IPS-20b (cell line): ENCODE results near the gene STRA6.

ENCODE experiments used
- H3K27ac ChIP-seq: one replicate; pipeline ENCODE4 v1.5.1; 2013; ENCODE audit warnings: low read length
- H3K27me3 ChIP-seq: 2 replicates; pipeline ENCODE4 v1.6.1; 2013; ENCODE audit warnings: mild to moderate bottlenecking, low read length, inconsistent platforms; ENCODE audit not compliant: insufficient read depth
- H3K36me3 ChIP-seq: 2 replicates; pipeline ENCODE4 v1.6.1; 2013; ENCODE audit warnings: low read depth, mild to moderate bottlenecking, inconsistent platforms, low read length, moderate library complexity; ENCODE audit not compliant: insufficient read depth
- H3K4me1 ChIP-seq: 2 replicates; pipeline ENCODE4 v1.6.1; 2013; ENCODE audit warnings: mild to moderate bottlenecking, control low read depth, inconsistent platforms, low read length, moderate library complexity; ENCODE audit not compliant: insufficient read depth
- H3K4me3 ChIP-seq: 2 replicates; pipeline ENCODE4 v1.5.1; 2013; ENCODE audit warnings: mild to moderate bottlenecking, low read length, inconsistent platforms
- H3K9ac ChIP-seq: 2 replicates; pipeline ENCODE4 v1.6.1; 2013; ENCODE audit warnings: low read depth, mild to moderate bottlenecking, inconsistent platforms, low read length, moderate library complexity
- H3K9me3 ChIP-seq: 2 replicates; pipeline ENCODE4 v1.6.1; 2013; ENCODE audit warnings: mild to moderate bottlenecking, low read depth, low read length, inconsistent platforms; ENCODE audit not compliant: insufficient read depth

Gene STRA6

DNA sequence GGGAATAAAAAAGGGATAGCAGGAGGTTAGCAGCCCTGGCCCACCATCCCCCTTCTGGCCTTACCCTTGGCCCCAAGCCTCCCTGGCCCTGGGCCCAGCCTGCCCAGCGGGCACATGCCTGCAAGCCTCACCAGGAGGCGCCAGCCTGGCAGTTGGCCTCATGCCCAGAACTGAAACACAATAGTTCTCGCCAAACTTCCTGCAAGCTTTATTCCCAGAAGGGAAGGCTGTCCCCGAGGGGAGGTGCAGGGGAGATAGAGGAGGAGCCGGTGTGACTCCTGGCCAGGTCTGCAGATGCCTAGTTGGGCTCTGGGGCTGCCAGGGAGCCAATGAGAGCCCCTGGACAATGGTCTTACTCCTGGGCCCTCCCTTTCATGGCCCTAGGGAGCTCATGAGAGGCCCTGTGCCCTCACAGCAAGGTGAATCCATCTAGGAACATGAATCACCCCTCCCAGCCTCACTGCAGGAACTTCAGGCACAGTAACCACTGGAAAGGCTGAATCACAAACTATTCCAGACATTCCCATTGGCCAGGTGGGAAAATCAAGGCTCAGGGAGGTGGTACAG lies 37.5 kb upstream of the STRA6 start:
- Histone ChIP-seq H3K9ac (no peak overlapping the region), H3K27me3 (peaks cover 12% of the 10 kb centered on the region), H3K4me1 (peaks cover 12% of the 10 kb centered on the region; the same call in 1 of the 2 replicates), H3K27ac (no peak overlapping the region), H3K4me3 (no peak overlapping the region), H3K36me3 (no peaks in the 10 kb centered on the region), H3K9me3 (no peaks in the 10 kb centered on the region)

- Histone ChIP-seq H3K9ac (no peak overlapping the region), H3K36me3 (no peaks in the 10 kb centered on the region), H3K27me3 (peaks cover 11% of the 10 kb centered on the region), H3K4me3 (no peak overlapping the region), H3K9me3 (no peaks in the 10 kb centered on the region), H3K27ac (no peak overlapping the region), H3K4me1 (peaks cover 7% of the 10 kb centered on the region; the same call in 1 of the 2 replicates)
These were observed 36.6 kb upstream of the STRA6 start for GRCh38 chr15:74239051-74239705.

DNA sequence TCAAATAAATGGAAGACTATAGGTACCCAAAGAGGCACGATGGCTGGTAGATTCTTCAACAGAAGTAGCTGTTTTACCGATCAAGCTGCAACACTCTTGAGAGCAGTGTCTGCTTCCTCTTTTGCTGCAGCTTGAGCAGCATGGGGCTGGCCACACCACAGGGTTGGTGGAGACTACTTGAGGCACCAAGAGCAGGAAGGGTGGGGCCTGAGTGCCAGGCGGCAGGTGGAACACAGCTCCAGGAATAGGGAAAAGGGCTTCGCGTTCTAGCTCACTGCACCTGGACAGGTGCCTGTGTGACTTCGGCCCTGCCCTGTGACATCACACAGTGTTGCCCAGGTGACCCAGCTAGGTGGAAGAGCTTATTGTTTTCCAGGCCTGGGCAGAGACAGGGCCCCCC lies 33.4 kb upstream of the STRA6 start, which contains the start of gene CCDC33:
TSS of gene CCDC33 (plus strand) at position 365 of the 400 bp plus-strand sequence. CDS start 394 bp downstream, outside the sequence.
- H3K27ac ChIP-seq: no peak within 1 kb of the TSS
- peaks cover 21% of the 10 kb centered on the region for H3K27me3 ChIP-seq
- H3K9ac ChIP-seq: no peak within 1 kb of the TSS
- no peaks in the 10 kb centered on the region for H3K36me3 ChIP-seq
- no peaks in the 10 kb centered on the region for H3K9me3 ChIP-seq
- peaks cover 8% of the 10 kb centered on the region; the same call in 1 of the 2 replicates for H3K4me1 ChIP-seq
- H3K4me3 ChIP-seq: no peak within 1 kb of the TSS

DNA sequence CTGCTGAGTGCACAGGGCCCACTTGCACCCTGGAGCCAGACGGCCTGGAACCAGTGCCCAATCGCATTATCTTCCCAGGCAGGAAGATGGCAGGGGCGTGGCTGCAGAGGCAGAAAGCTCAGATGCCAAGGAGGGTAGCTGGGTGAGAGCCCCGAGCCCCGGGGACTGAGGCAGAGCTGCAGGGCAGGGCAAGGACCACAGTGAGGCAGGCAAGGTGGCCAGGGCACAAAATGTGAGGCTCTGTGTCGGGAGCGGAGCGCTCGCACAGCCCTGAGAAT lies 31.9 kb upstream of the STRA6 start:
- Histone ChIP-seq H3K9me3 (no peaks in the 10 kb centered on the region), H3K27ac (no peak overlapping the region), H3K27me3 (peaks cover 30% of the 10 kb centered on the region), H3K4me3 (no peak overlapping the region), H3K36me3 (no peaks in the 10 kb centered on the region), H3K9ac (no peak overlapping the region), H3K4me1 (peaks cover 8% of the 10 kb centered on the region; the same call in 1 of the 2 replicates)

- Histone ChIP-seq H3K27ac (no peak overlapping the region), H3K9me3 (no peaks in the 10 kb centered on the region), H3K9ac (no peak overlapping the region), H3K4me1 (peaks cover 3% of the 10 kb centered on the region; the same call in 1 of the 2 replicates), H3K4me3 (no peak overlapping the region), H3K27me3 (peaks cover 30% of the 10 kb centered on the region), H3K36me3 (no peaks in the 10 kb centered on the region)
These were observed 31.4 kb upstream of the STRA6 start for GRCh38 chr15:74233851-74234597.

GRCh38 chr15:74233373-74233772 lies 30.8 kb upstream of the STRA6 start:
- H3K4me1 ChIP-seq: peaks cover 3% of the 10 kb centered on the region; the same call in 1 of the 2 replicates
- peaks cover 30% of the 10 kb centered on the region for H3K27me3 ChIP-seq
- no peak overlapping the region for H3K27ac ChIP-seq
- no peaks in the 10 kb centered on the region for H3K9me3 ChIP-seq
- H3K9ac ChIP-seq: no peak overlapping the region
- H3K36me3 ChIP-seq: no peaks in the 10 kb centered on the region
- no peak overlapping the region for H3K4me3 ChIP-seq

GRCh38 chr15:74231475-74231874 lies 28.9 kb upstream of the STRA6 start:
- Histone ChIP-seq H3K27me3 (peaks cover 47% of the 10 kb centered on the region), H3K9me3 (no peaks in the 10 kb centered on the region), H3K36me3 (no peaks in the 10 kb centered on the region), H3K4me1 (peaks cover 3% of the 10 kb centered on the region; the same call in 1 of the 2 replicates), H3K9ac (no peak overlapping the region), H3K4me3 (no peak overlapping the region), H3K27ac (no peak overlapping the region)

DNA sequence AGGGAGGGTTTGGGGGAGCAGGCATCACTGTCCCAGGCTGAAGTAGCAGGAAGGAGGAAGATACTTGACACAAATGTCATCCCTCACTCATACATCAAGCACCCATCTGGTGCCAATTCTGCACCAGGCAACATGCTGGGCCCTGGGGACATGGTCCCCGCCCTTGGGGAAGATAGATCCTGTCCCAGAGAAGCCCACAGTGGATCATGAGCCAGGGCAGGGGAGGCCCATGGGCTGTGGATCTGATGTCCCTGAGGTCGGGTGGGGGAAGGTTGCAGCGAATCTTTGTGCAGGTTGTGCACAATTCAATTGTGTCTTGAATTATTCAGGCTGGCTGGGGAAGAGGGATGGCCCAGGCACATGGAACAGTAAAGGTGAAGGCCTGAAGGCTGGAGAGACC lies 27.1 kb upstream of the STRA6 start:
- Histone ChIP-seq H3K36me3 (no peaks in the 10 kb centered on the region), H3K9me3 (no peaks in the 10 kb centered on the region), H3K27ac (no peak overlapping the region), H3K27me3 (peaks cover 64% of the 10 kb centered on the region), H3K4me3 (no peak overlapping the region), H3K9ac (no peak overlapping the region), H3K4me1 (peaks cover 3% of the 10 kb centered on the region; the same call in 1 of the 2 replicates)

DNA sequence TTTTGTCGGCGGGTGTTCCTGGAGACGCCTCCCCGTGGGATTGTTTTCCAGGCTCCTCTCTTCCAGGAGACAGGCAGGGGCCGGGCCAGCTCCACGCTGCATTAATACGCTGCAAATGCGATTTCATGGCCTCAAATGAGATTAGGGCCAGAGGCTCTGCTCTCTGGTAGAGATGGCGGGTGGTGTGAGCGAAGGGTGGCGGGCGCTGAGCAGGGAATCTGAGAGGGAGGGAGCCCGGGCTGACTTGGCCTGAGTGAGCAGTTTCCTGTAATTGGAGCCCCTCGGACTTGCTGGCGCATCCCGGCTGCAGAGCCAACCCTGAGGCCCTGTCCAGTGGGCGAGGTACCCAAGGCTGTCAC lies 26.1 kb upstream of the STRA6 start:
- Histone ChIP-seq H3K27me3 (peaks cover 66% of the 10 kb centered on the region), H3K4me1 (peaks cover 8% of the 10 kb centered on the region; the same call in 1 of the 2 replicates), H3K9ac (no peak overlapping the region), H3K4me3 (no peak overlapping the region), H3K27ac (no peak overlapping the region), H3K9me3 (no peaks in the 10 kb centered on the region), H3K36me3 (no peaks in the 10 kb centered on the region)

DNA sequence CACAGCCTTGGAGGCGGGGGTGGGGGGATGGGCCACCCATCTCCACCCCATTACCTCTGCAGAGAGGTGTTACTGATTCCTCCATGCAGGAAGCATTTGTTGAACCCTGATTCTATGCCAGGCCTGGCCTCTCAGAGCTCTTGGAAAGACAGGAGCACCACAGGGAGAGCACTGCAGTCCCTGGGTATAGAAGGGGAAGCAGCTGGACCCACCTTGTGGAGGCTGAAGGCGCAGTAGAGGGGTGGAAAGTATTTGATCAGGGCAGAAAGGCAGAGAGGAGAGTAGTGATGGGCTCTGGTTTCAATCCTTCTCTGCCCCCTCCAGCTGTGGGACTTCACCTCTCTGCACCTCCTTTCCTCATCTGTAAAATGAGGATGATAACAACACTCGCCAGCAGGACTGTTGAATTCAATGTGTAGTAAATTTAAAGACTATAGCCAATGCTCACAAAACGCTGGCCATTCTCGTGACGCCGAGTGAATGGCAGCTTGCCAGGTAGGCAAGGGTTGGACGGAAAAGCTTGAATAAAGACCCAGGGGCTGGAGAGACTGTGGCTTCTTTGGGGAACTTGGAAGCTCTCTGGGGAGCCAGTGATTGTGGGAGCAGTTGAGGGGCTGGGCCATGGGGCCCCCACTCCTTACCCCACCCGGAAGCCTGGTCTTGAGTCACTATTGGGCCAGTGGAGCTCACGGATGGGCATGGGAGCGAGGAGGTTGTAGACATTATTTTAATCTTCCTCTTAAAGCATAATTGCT lies 25.6 kb upstream of the STRA6 start:
- no peak overlapping the region for H3K4me3 ChIP-seq
- no peaks in the 10 kb centered on the region for H3K9me3 ChIP-seq
- H3K36me3 ChIP-seq: no peaks in the 10 kb centered on the region
- H3K27me3 ChIP-seq: peaks cover 66% of the 10 kb centered on the region
- no peak overlapping the region for H3K9ac ChIP-seq
- H3K4me1 ChIP-seq: peaks cover 13% of the 10 kb centered on the region; the same call in 1 of the 2 replicates
- no peak overlapping the region for H3K27ac ChIP-seq

GRCh38 chr15:74226761-74227540 lies 24.4 kb upstream of the STRA6 start:
- Histone ChIP-seq H3K9ac (no peak overlapping the region), H3K4me1 (peaks cover 18% of the 10 kb centered on the region; the same call in 1 of the 2 replicates), H3K9me3 (no peaks in the 10 kb centered on the region), H3K36me3 (no peaks in the 10 kb centered on the region), H3K27me3 (peaks cover 72% of the 10 kb centered on the region), H3K27ac (no peak overlapping the region), H3K4me3 (no peak overlapping the region)
